HG02763 (cell line): ENCODE measurements around the gene CUL1.

Experiments used
- ATAC-seq: cut with Tn5 transposase; IDR thresholded peaks from one replicate; pipeline ENCODE4 v1.9.1; 2021; ENCODE audit warnings: mild to moderate bottlenecking, moderate library complexity; ENCODE audit not compliant: unreplicated experiment

The CUL1 gene

GRCh38 chr7:148698397-148699023 is at the start of gene CUL1:
Gene CUL1 (plus strand): TSS chr7:148698903. CDS start chr7:148730123, 31,220 bp downstream.
- ATAC-seq, result peak; percentile 68

- ATAC-seq, result no peak
These were observed 48.4 kb upstream of the CUL1 start for GRCh38 chr7:148650232-148650858.

- no peak for ATAC-seq
These were observed 45.9 kb upstream of the CUL1 start for GRCh38 chr7:148652773-148653172.

- ATAC-seq, result no peak
These were observed 40.8 kb upstream of the CUL1 start for GRCh38 chr7:148657929-148658328.

GRCh38 chr7:148661471-148661870 is 37.2 kb upstream of the CUL1 start:
- ATAC-seq, result no peak

- no peak for ATAC-seq
These were observed 36.1 kb upstream of the CUL1 start for GRCh38 chr7:148662646-148663045.

GRCh38 chr7:148664324-148664723 is 34.4 kb upstream of the CUL1 start:
- no peak for ATAC-seq

- ATAC-seq, result no peak
These were observed 33.5 kb upstream of the CUL1 start for GRCh38 chr7:148665221-148665620.

GRCh38 chr7:148669927-148670326 is 28.8 kb upstream of the CUL1 start:
- ATAC-seq, result no peak

- no peak for ATAC-seq
These were observed 28.3 kb upstream of the CUL1 start for GRCh38 chr7:148670374-148670773.

- no peak for ATAC-seq
These were observed 27.9 kb upstream of the CUL1 start for GRCh38 chr7:148670807-148671206.

- ATAC-seq, result no peak
These were observed 26.7 kb upstream of the CUL1 start for GRCh38 chr7:148672041-148672440.

GRCh38 chr7:148674689-148675088 is 24.0 kb upstream of the CUL1 start:
- no peak for ATAC-seq

GRCh38 chr7:148676291-148676690 is 22.4 kb upstream of the CUL1 start:
- ATAC-seq, result no peak

- no peak for ATAC-seq
These were observed 16.9 kb upstream of the CUL1 start for GRCh38 chr7:148681821-148682220.

GRCh38 chr7:148684289-148684830 is 14.3 kb upstream of the CUL1 start:
- no peak for ATAC-seq

- no peak for ATAC-seq
These were observed 12.3 kb upstream of the CUL1 start for GRCh38 chr7:148686312-148686937.

- no peak for ATAC-seq
These were observed 11.1 kb upstream of the CUL1 start for GRCh38 chr7:148687555-148687954.

GRCh38 chr7:148688526-148688925 is 10.2 kb upstream of the CUL1 start:
- ATAC-seq, result no peak

- no peak for ATAC-seq
These were observed 5.1 kb upstream of the CUL1 start for GRCh38 chr7:148693651-148694050.

- no peak for ATAC-seq
These were observed 4.1 kb upstream of the CUL1 start for GRCh38 chr7:148694631-148695030.

- no peak for ATAC-seq
These were observed 2.8 kb upstream of the CUL1 start for GRCh38 chr7:148695953-148696352.
